Activated CD8-positive, alpha-beta memory T cell treated with anti-CD3 and anti-CD28 coated beads for 1 hour (primary cell): ENCODE measurements around the gene PRPF19.
A peak's percentile ranks its signal among the peaks of the same experiment; 100 is the strongest.

Source experiments
- DNase-seq, 2 donors: peaks; one replicate each; pipeline ENCODE4 v3.0.0-alpha.2; 2020; ENCODE audit warnings: low read depth in 1 of 2; ENCODE audit errors: extremely low read depth in 1 of 2

The PRPF19 gene

GRCh38 chr11:60906132-60906972 lies at the start of gene PRPF19:
Gene PRPF19 (minus strand): TSS chr11:60906585. CDS start chr11:60906382, 203 bp downstream.
- peak; percentile 95 to 96 for DNase-seq

DNA sequence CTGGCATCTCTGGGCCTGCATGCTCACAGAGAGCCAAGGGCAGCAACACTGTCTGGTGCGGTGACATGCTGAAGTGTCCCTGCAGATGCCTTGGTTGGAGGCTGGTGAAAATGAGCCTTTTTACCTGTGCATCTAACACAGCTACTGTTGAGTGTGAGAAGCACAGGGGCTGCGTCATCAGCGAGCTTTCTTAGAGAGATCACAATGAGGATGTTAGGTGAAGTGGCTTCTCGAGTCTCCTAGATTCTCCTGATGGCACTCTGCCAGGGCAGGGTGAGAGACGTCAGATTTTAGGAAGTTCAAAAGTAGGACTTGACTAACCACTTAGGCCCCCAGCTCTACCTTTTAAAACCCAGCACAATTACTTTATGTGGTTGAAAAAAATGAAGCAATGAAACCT lies 49.2 kb upstream of the PRPF19 start:
- no peak for DNase-seq

DNA sequence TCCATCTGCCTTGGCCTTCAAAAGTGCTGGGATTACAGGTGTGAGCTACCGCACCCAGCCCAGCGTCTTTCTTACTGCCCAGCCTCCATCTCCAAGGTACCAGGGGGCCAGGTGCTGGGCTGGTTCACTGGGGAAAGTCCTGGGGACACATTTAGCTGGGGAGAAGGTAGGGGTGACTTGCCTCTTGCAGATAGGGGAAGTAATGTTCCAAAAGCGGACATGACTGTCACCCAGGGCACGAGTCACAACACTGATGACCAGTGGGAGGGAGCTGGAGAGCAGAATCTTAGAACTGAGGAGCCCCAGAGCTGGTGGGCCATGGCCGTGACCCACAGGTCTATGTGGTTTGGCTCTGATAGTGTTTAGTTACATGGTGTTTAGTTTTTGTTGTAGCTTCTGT lies 48.0 kb upstream of the PRPF19 start:
- no peak for DNase-seq

- no peak for DNase-seq
These were observed 47.4 kb upstream of the PRPF19 start for GRCh38 chr11:60953781-60954180.

DNA sequence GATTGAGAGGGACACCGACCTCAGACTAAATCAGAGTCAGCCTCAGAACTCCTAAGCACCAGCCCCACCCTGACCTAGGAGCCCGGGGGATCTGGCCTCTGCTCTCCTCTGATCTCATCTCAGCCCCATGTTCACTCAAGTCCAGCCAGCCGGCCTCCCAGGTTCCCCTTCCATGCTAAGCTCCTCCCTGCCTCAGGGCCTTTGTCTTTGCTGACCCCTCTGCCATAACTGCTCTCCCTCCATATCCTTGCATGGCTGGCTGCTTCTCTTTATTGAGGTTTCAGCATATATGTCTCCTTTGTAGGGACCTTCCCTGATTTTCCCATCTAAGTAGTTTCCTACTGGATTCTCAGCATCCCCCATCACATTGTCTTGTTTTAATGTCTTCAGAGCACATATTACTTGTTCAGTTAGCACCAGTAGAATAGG lies 46.4 kb upstream of the PRPF19 start:
- DNase-seq: no peak

- DNase-seq: no peak
These were observed 45.7 kb upstream of the PRPF19 start, which contains the start of gene SLC15A3 for GRCh38 chr11:60951904-60952741. Gene SLC15A3 (minus strand): TSS chr11:60952176. CDS start chr11:60951551, 625 bp downstream.

DNA sequence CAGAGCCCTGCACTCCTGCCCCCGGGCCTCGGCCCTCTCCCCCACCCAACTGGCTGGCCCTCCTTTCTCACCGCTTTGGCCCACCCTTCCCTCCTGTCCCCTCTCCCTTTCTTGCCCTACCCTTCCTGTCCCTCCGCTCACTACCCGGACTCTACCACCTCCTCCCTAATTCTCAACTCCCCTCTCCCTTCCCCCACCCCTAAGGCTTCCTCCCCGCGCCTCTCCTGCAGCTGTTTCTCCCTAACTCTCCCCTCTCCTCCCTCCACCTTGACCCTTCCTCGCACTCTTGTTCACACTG lies 45.2 kb upstream of the PRPF19 start:
- DNase-seq: no peak

GRCh38 chr11:60950933-60951605 lies 44.7 kb upstream of the PRPF19 start:
- DNase-seq: no peak

GRCh38 chr11:60950024-60950423 lies 43.6 kb upstream of the PRPF19 start:
- no peak for DNase-seq

DNA sequence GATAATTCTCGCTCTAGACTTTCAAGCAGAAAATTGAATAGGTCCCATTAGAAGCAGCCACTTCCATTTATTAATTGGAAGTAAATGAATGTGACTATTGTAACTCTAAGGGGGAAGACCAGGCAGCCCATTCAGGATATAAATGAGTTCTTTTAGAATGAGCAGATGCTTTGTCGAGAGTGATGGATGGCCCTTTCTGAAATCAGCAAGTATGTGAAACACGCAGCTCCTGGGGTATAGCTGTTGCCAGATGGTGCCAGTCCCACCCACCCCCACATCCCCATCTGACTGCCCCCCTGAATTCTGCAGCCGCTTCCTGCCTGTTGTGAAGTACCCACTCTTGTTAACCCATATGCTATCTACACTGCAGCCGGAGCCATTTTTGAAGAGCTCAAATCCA lies 41.9 kb upstream of the PRPF19 start:
- no peak for DNase-seq

- no peak for DNase-seq
These were observed 41.3 kb upstream of the PRPF19 start for GRCh38 chr11:60947700-60948099.

DNA sequence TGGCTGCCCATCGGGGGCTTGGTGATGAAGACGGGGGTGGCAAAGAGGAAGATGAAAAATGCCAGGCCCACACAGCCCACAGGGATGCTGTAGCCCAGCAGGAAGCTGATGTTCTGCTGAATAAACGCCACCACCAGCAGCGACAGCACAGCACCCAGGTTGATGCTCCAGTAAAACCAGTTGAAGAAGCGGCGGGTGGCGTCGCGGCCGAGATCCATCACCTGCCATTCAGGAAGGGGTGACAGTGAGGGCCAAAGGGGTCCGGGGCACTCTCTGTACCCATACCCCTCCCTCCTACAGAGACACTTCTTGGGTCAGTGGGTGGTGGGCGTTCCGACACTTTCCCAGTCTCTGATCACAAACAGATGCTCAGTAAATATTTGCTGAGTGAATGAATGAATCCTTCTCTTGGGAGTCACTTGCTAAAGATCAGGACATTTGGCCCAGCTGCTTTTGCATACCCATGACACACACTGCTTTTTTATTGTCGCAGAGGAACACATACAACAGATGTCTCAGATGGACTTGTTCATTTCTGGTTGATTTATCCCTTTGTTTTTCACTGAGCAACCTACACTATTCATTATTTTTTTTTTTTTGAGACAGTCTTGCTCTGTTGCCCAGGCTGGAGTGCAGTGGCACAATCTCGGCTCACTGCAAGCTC lies 40.3 kb upstream of the PRPF19 start:
- no peak for DNase-seq

GRCh38 chr11:60945295-60945667 lies 38.9 kb upstream of the PRPF19 start:
- no peak for DNase-seq

- DNase-seq: no peak
These were observed 38.3 kb upstream of the PRPF19 start for GRCh38 chr11:60944490-60945294.

GRCh38 chr11:60942970-60943565 lies 36.7 kb upstream of the PRPF19 start:
- no peak for DNase-seq

DNA sequence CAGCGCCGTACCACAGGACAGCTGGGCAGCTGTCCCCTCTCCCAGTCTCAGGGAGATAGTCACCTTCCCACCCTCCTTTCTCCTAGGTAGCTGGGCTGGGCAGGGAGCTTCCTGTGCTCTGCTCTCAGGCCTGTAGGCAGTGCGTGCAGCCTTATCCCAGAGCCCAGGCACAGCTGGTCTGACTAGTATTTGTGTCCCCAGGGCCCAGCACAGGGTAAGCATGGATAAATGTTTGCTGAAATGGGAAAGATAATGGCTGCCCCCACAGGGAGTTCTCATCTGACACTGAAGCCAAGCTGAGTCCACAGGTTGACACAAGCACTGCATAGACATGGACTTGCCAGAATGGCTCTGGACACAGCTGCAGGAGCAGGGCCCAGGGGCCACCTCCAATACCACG lies 35.8 kb upstream of the PRPF19 start:
- no peak for DNase-seq

DNA sequence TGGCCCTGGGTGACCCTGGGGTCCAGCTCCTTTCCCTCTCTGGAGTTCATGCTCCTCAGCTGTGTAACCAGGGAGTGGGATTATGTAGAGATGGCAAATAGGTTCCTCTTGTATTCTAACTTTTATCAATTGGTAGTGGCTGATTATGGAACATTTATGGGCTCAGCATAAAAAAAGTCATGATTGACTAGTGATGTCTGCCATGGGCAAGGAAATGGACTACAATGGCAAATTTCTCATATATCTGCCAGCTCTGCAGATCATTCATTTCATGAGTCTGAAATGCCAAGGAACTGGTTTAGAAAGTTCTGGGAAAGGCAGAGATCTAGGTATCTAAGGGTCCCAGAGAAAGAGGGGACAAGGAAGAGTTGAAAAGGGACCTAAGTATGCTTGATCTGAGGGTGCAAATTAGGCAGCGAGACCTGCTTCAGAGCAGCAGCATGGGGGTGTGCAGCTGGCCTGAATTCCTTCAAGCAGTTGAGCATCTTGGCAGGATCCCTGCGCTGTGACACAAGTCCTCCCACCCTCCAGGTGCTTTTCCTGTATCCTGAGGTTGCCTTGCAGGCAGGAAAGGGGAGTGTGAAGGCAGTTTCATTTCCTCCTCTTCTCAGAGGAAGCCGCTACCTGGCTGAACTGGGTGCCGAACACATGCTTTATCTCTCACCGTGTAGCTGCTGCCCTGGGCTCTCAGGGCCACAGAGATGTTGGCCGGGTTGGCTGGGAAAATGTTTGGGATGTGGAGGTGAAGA lies 35.2 kb upstream of the PRPF19 start:
- DNase-seq: no peak

DNA sequence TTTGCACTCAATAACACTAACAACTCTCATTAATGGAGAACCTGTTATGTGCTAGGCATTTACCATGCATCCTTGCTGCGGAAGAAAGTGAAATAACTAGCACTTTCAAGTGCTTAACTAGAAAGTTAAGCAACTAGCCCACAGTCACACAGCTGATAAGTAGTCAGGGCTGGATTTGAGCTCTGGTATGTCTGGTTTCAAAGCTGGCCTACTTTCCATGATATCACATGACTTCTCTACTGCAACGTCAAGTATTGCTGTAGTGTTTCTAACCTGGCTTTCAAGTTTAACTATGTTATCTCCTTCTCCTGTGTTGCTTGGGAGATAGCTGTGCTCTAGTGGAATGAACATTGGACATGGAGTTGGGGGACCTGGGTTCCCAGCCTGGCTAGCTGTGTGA lies 33.5 kb upstream of the PRPF19 start:
- DNase-seq: no peak

DNA sequence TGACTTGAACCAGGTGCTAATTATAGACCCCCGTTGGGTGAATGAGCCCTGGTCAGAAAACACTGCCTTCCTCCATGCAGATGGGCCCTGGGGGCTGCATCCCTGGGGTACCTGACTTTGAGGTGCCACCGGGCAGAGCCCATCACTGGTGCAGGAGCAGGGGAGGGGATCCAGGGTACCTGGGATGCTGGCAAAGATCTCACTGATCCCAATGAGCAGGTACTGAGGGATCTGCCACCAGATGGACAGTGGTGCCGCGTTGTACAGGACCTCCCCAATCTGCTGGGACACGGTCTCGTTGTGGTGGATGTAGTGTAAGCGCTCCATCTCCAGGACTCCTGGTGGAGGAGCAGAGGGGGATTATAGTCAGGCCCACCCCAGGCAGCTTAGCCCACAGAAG lies 32.9 kb upstream of the PRPF19 start:
- no peak for DNase-seq
